Stimulated activated CD4-positive, alpha-beta T cell treated with anti-CD3 and anti-CD28 coated beads, TNF-alpha, amount 100 ng/mL, for 24 hours (primary cell): ENCODE measurements around the gene FUBP3.
"Not testable (repeated sequence)": the region's sequence is repeated elsewhere in the genome, so short reads cannot be mapped to it uniquely, and the experiment has no call there.

Experiments used
- DNase-seq, 3 experiments: peaks; one replicate each; pipeline ENCODE4 v3.0.0-alpha.2; 2020; ENCODE audit warnings: low read depth in 3 of 3

FUBP3 gene

GRCh38 chr9:130556396-130557076 is 22.8 kb upstream of the FUBP3 start:
- no peak for DNase-seq

GRCh38 chr9:130557077-130557468 is 22.3 kb upstream of the FUBP3 start:
- no peak for DNase-seq

- DNase-seq: no peak
These were observed 18.3 kb upstream of the FUBP3 start for GRCh38 chr9:130561056-130561455.

GRCh38 chr9:130562525-130562924 is 16.9 kb upstream of the FUBP3 start:
- not testable (repeated sequence) for DNase-seq

GRCh38 chr9:130563797-130564196 is 15.6 kb upstream of the FUBP3 start:
- DNase-seq: no peak

GRCh38 chr9:130565792-130566191 is 13.6 kb upstream of the FUBP3 start:
- DNase-seq: no peak

- no peak for DNase-seq
These were observed 9.2 kb upstream of the FUBP3 start for GRCh38 chr9:130570208-130570607.

GRCh38 chr9:130575514-130575913 is 3.9 kb upstream of the FUBP3 start:
- DNase-seq: no peak

- no peak for DNase-seq
These were observed 3.2 kb upstream of the FUBP3 start for GRCh38 chr9:130576176-130576575.

- no peak for DNase-seq
These were observed 524 bp downstream of the FUBP3 start for GRCh38 chr9:130579738-130580463.

- DNase-seq: no peak
These were observed 2.4 kb downstream of the FUBP3 start for GRCh38 chr9:130581766-130582165.

- DNase-seq: no peak
These were observed 3.9 kb downstream of the FUBP3 start for GRCh38 chr9:130583271-130583670.

GRCh38 chr9:130587921-130588320 is 8.5 kb downstream of the FUBP3 start:
- no peak for DNase-seq

GRCh38 chr9:130588416-130588815 is 9.0 kb downstream of the FUBP3 start:
- no peak for DNase-seq

- no peak for DNase-seq
These were observed 10.4 kb downstream of the FUBP3 start for GRCh38 chr9:130589754-130590153.

- no peak for DNase-seq
These were observed 10.9 kb downstream of the FUBP3 start for GRCh38 chr9:130590305-130590704.

GRCh38 chr9:130593020-130593419 is 13.6 kb downstream of the FUBP3 start:
- DNase-seq: no peak

- DNase-seq: no peak
These were observed 17.9 kb downstream of the FUBP3 start for GRCh38 chr9:130597228-130597627.

GRCh38 chr9:130598188-130598587 is 18.8 kb downstream of the FUBP3 start:
- DNase-seq: no peak

GRCh38 chr9:130599625-130600024 is 20.2 kb downstream of the FUBP3 start:
- no peak for DNase-seq

GRCh38 chr9:130601100-130601499 is 21.7 kb downstream of the FUBP3 start:
- no peak for DNase-seq

GRCh38 chr9:130604295-130604694 is 24.9 kb downstream of the FUBP3 start:
- no peak for DNase-seq

GRCh38 chr9:130606887-130607600 is 27.7 kb downstream of the FUBP3 start:
- no peak for DNase-seq
